ENCODE measurements around the gene ECHS1.

DNA sequence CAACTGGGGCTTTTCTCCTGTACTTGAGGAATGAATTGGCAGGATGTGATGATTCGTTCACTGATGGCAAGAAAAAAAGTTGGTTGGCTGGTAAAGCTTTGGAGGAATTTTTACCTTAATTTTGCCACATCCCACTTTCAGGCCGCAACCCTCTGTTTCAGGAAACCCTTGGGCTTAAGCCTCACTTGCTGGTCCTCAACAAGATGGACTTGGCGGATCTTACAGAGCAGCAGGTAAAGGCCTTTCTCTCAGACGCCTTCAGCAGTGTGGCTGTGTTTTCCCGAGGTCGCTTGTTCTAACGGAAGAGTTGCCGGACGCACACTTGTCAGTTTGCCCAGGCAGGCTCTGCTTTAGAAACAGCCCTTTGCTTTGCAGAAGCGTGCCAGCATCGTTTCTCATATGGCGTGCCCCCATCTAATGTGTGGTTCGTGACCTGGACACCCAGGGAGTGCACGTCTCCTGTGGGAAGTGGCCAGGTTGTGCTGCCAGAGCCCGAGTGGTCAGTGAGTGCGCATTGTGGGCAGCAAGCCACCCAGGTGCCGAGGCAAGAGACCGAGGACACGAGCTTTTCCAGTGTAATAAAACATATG lies 23.0 kb upstream of the ECHS1 start:
- TF ChIP-seq, protein P1, sequence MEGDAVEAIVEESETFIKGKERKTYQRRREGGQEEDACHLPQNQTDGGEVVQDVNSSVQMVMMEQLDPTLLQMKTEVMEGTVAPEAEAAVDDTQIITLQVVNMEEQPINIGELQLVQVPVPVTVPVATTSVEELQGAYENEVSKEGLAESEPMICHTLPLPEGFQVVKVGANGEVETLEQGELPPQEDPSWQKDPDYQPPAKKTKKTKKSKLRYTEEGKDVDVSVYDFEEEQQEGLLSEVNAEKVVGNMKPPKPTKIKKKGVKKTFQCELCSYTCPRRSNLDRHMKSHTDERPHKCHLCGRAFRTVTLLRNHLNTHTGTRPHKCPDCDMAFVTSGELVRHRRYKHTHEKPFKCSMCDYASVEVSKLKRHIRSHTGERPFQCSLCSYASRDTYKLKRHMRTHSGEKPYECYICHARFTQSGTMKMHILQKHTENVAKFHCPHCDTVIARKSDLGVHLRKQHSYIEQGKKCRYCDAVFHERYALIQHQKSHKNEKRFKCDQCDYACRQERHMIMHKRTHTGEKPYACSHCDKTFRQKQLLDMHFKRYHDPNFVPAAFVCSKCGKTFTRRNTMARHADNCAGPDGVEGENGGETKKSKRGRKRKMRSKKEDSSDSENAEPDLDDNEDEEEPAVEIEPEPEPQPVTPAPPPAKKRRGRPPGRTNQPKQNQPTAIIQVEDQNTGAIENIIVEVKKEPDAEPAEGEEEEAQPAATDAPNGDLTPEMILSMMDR (conservative IDR thresholded peaks at IDR 0.05; ENCODE audit: low read depth in 2 of 2) = no peak
- TF ChIP-seq, protein P2, sequence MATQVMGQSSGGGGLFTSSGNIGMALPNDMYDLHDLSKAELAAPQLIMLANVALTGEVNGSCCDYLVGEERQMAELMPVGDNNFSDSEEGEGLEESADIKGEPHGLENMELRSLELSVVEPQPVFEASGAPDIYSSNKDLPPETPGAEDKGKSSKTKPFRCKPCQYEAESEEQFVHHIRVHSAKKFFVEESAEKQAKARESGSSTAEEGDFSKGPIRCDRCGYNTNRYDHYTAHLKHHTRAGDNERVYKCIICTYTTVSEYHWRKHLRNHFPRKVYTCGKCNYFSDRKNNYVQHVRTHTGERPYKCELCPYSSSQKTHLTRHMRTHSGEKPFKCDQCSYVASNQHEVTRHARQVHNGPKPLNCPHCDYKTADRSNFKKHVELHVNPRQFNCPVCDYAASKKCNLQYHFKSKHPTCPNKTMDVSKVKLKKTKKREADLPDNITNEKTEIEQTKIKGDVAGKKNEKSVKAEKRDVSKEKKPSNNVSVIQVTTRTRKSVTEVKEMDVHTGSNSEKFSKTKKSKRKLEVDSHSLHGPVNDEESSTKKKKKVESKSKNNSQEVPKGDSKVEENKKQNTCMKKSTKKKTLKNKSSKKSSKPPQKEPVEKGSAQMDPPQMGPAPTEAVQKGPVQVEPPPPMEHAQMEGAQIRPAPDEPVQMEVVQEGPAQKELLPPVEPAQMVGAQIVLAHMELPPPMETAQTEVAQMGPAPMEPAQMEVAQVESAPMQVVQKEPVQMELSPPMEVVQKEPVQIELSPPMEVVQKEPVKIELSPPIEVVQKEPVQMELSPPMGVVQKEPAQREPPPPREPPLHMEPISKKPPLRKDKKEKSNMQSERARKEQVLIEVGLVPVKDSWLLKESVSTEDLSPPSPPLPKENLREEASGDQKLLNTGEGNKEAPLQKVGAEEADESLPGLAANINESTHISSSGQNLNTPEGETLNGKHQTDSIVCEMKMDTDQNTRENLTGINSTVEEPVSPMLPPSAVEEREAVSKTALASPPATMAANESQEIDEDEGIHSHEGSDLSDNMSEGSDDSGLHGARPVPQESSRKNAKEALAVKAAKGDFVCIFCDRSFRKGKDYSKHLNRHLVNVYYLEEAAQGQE (IDR thresholded peaks at IDR 0.05; ENCODE audit: unreplicated experiment) = no peak
- TF ChIP-seq NANOG (IDR thresholded peaks at IDR 0.05; ENCODE audit: borderline replicate concordance) (no peak), JUNB (IDR thresholded peaks at IDR 0.05; ENCODE audit: unreplicated experiment) (no peak), EZH2 (IDR thresholded peaks at IDR 0.05; ENCODE audit: low read depth, unreplicated experiment) (no peak), POLR2AphosphoS5 (IDR thresholded peaks at IDR 0.05; ENCODE audit: low read depth) (no peak), EZH2phosphoT487 (IDR thresholded peaks at IDR 0.05; ENCODE audit: unreplicated experiment) (no peak), ZNF331 (CRISPR knock-in tag; IDR thresholded peaks at IDR 0.05; ENCODE audit: low read depth) (no peak), CREB1 (CRISPR knock-in tag; IDR thresholded peaks at IDR 0.05; ENCODE audit: low read depth) (no peak), ZNF114 (CRISPR knock-in tag; IDR thresholded peaks at IDR 0.05) (no peak)
- TF ChIP-seq, protein P3, sequence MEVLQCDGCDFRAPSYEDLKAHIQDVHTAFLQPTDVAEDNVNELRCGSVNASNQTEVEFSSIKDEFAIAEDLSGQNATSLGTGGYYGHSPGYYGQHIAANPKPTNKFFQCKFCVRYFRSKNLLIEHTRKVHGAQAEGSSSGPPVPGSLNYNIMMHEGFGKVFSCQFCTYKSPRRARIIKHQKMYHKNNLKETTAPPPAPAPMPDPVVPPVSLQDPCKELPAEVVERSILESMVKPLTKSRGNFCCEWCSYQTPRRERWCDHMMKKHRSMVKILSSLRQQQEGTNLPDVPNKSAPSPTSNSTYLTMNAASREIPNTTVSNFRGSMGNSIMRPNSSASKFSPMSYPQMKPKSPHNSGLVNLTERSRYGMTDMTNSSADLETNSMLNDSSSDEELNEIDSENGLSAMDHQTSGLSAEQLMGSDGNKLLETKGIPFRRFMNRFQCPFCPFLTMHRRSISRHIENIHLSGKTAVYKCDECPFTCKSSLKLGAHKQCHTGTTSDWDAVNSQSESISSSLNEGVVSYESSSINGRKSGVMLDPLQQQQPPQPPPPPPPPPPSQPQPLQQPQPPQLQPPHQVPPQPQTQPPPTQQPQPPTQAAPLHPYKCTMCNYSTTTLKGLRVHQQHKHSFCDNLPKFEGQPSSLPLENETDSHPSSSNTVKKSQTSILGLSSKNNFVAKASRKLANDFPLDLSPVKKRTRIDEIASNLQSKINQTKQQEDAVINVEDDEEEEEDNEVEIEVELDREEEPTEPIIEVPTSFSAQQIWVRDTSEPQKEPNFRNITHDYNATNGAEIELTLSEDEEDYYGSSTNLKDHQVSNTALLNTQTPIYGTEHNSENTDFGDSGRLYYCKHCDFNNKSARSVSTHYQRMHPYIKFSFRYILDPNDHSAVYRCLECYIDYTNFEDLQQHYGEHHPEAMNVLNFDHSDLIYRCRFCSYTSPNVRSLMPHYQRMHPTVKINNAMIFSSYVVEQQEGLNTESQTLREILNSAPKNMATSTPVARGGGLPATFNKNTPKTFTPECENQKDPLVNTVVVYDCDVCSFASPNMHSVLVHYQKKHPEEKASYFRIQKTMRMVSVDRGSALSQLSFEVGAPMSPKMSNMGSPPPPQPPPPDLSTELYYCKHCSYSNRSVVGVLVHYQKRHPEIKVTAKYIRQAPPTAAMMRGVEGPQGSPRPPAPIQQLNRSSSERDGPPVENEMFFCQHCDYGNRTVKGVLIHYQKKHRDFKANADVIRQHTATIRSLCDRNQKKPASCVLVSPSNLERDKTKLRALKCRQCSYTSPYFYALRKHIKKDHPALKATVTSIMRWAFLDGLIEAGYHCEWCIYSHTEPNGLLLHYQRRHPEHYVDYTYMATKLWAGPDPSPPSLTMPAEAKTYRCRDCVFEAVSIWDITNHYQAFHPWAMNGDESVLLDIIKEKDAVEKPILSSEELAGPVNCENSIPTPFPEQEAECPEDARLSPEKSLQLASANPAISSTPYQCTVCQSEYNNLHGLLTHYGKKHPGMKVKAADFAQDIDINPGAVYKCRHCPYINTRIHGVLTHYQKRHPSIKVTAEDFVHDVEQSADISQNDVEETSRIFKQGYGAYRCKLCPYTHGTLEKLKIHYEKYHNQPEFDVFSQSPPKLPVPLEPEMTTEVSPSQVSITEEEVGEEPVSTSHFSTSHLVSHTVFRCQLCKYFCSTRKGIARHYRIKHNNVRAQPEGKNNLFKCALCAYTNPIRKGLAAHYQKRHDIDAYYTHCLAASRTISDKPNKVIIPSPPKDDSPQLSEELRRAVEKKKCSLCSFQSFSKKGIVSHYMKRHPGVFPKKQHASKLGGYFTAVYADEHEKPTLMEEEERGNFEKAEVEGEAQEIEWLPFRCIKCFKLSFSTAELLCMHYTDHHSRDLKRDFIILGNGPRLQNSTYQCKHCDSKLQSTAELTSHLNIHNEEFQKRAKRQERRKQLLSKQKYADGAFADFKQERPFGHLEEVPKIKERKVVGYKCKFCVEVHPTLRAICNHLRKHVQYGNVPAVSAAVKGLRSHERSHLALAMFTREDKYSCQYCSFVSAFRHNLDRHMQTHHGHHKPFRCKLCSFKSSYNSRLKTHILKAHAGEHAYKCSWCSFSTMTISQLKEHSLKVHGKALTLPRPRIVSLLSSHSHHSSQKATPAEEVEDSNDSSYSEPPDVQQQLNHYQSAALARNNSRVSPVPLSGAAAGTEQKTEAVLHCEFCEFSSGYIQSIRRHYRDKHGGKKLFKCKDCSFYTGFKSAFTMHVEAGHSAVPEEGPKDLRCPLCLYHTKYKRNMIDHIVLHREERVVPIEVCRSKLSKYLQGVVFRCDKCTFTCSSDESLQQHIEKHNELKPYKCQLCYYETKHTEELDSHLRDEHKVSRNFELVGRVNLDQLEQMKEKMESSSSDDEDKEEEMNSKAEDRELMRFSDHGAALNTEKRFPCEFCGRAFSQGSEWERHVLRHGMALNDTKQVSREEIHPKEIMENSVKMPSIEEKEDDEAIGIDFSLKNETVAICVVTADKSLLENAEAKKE (CRISPR knock-in tag; IDR thresholded peaks at IDR 0.05) = no peak
- TF ChIP-seq, protein P4, sequence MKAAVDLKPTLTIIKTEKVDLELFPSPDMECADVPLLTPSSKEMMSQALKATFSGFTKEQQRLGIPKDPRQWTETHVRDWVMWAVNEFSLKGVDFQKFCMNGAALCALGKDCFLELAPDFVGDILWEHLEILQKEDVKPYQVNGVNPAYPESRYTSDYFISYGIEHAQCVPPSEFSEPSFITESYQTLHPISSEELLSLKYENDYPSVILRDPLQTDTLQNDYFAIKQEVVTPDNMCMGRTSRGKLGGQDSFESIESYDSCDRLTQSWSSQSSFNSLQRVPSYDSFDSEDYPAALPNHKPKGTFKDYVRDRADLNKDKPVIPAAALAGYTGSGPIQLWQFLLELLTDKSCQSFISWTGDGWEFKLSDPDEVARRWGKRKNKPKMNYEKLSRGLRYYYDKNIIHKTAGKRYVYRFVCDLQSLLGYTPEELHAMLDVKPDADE (IDR thresholded peaks at IDR 0.05) = no peak

Measured in GM23338 (cell line).